ENCODE measurements around the gene ADNP.

- TF ChIP-seq, protein P1, sequence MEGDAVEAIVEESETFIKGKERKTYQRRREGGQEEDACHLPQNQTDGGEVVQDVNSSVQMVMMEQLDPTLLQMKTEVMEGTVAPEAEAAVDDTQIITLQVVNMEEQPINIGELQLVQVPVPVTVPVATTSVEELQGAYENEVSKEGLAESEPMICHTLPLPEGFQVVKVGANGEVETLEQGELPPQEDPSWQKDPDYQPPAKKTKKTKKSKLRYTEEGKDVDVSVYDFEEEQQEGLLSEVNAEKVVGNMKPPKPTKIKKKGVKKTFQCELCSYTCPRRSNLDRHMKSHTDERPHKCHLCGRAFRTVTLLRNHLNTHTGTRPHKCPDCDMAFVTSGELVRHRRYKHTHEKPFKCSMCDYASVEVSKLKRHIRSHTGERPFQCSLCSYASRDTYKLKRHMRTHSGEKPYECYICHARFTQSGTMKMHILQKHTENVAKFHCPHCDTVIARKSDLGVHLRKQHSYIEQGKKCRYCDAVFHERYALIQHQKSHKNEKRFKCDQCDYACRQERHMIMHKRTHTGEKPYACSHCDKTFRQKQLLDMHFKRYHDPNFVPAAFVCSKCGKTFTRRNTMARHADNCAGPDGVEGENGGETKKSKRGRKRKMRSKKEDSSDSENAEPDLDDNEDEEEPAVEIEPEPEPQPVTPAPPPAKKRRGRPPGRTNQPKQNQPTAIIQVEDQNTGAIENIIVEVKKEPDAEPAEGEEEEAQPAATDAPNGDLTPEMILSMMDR (IDR thresholded peaks at IDR 0.05), result no peak
- TF ChIP-seq POLR2A (IDR thresholded peaks at IDR 0.05), result no peak
These were observed 82.2 kb downstream of the ADNP start for GRCh38 chr20:50848846-50849673.
